Measurements from ENCODE around the gene CEP250.

The CEP250 gene

GRCh38 chr20:35556871-35557270 lies 101.5 kb downstream of the CEP250 start:
- TF ChIP-seq, protein P1, sequence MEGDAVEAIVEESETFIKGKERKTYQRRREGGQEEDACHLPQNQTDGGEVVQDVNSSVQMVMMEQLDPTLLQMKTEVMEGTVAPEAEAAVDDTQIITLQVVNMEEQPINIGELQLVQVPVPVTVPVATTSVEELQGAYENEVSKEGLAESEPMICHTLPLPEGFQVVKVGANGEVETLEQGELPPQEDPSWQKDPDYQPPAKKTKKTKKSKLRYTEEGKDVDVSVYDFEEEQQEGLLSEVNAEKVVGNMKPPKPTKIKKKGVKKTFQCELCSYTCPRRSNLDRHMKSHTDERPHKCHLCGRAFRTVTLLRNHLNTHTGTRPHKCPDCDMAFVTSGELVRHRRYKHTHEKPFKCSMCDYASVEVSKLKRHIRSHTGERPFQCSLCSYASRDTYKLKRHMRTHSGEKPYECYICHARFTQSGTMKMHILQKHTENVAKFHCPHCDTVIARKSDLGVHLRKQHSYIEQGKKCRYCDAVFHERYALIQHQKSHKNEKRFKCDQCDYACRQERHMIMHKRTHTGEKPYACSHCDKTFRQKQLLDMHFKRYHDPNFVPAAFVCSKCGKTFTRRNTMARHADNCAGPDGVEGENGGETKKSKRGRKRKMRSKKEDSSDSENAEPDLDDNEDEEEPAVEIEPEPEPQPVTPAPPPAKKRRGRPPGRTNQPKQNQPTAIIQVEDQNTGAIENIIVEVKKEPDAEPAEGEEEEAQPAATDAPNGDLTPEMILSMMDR (IDR thresholded peaks at IDR 0.05; ENCODE audit: low read depth, low read length, missing control alignments): no peak
- in situ Hi-C loops (cut with HindIII; ENCODE audit: low sequenced_read_pairs): no loop called here
- DNase-seq (ENCODE audit: low read depth): no peak
- H3K4me3 ChIP-seq (ENCODE audit: low read depth, low read length): no peak overlapping the region

DNA sequence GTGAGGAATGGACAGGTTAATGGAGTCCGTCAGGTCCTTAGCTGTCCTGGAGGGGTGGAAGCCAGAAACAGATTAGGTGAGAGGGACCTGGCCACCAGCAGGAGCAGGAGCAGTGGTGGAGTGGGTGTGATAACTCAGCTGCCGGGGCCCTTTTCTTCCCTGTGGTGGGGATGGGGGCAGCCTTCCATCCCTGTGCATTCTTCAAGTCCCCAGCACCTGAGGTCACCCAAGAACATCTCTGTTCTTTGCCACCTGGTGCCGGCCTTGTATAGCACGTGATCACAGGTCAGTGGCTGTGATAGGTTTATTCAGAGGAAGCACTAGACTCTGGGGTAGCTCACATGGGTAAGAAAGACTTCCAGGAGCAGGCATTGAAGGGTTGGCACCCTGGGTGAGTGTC lies 103.1 kb downstream of the CEP250 start:
- in situ Hi-C loops (cut with HindIII; ENCODE audit: low sequenced_read_pairs): no loop called here
- H3K4me3 ChIP-seq (ENCODE audit: low read depth, low read length): no peak overlapping the region
- DNase-seq (ENCODE audit: low read depth): no peak
- TF ChIP-seq, protein P1 (IDR thresholded peaks at IDR 0.05; ENCODE audit: low read depth, low read length, missing control alignments): no peak

- no peak for DNase-seq (ENCODE audit: low read depth)
- in situ Hi-C loops (cut with HindIII; ENCODE audit: low sequenced_read_pairs): no loop called here
- TF ChIP-seq, protein P1 (IDR thresholded peaks at IDR 0.05; ENCODE audit: low read depth, low read length, missing control alignments): no peak
- no peak overlapping the region for H3K4me3 ChIP-seq (ENCODE audit: low read depth, low read length)
Observed at GRCh38 chr20:35559042-35559693, 103.8 kb downstream of the CEP250 start.

DNA sequence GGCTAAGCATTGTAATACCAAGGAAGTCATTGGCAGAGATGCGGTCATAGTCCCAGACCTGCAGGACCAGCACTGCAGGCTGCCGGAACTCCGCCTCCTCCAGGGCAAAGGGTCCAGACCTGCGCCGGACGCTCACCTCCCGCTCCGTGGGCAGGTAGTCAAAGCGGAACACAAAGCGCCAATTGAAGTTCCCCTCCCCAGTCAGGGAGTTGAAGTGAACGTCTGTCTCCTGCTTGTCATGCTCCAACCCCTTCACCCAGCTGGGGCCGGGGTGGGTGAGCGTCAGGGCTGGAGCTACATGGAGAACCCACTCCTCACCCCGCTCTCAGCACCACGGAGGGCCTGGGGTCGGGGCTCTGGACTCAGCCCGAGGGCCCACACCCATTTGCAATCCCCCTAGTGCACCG lies 104.7 kb downstream of the CEP250 start:
- in situ Hi-C loops (cut with HindIII; ENCODE audit: low sequenced_read_pairs): no loop called here
- DNase-seq (ENCODE audit: low read depth): no peak
- TF ChIP-seq, protein P1 (IDR thresholded peaks at IDR 0.05; ENCODE audit: low read depth, low read length, missing control alignments): no peak
- H3K4me3 ChIP-seq (ENCODE audit: low read depth, low read length): no peak overlapping the region

DNA sequence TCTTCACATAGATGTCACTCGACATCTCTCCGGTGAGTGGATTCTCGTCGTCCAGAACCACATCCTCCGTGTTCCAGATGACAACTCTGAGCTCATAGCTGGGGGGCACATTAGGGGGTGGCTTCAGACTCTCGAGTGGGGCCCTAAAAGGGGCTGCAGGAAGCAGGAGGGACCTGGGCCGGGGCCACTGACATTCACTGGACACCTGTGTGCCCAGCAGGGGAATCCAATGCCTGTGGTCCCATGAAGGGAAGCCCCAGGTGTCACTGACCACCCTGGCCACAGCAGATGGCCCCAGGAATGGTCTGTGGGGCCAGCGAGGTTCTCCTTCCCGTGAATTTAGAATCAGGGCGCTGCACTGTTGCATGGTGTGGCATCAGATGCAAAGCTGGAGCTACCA lies 105.1 kb downstream of the CEP250 start:
- TF ChIP-seq, protein P1 (IDR thresholded peaks at IDR 0.05; ENCODE audit: low read depth, low read length, missing control alignments): no peak
- in situ Hi-C loops (cut with HindIII; ENCODE audit: low sequenced_read_pairs): no loop called here
- no peak overlapping the region for H3K4me3 ChIP-seq (ENCODE audit: low read depth, low read length)
- no peak for DNase-seq (ENCODE audit: low read depth)

- in situ Hi-C loops (cut with HindIII; ENCODE audit: low sequenced_read_pairs): no loop called here
- no peak for DNase-seq (ENCODE audit: low read depth)
- no peak overlapping the region for H3K4me3 ChIP-seq (ENCODE audit: low read depth, low read length)
Observed at GRCh38 chr20:35561268-35561667, 105.9 kb downstream of the CEP250 start.

More at GRCh38 chr20:35561268-35561667, 105.9 kb downstream of the CEP250 start:
- TF ChIP-seq, protein P1 (IDR thresholded peaks at IDR 0.05; ENCODE audit: low read depth, low read length, missing control alignments): peak; percentile 48

All from astrocyte of the cerebellum (primary cell).